HepG2 (cell line): ENCODE data around the gene USE1. TPM values are rescaled to one million over a fixed set of nuclear protein-coding genes. Genes with fewer than 3 reads are reported as not detected.

Experiments used
- ATAC-seq: fragments of 200-7000 bp; cut with Tn5 transposase; 3 replicates; pipeline ENCODE4 v1.9.1; 2020; ENCODE audit warnings: mild to moderate bottlenecking, moderate library complexity
- BruUV-seq: library from RNA; stranded (reverse); fragments of 400-500 nt; replicated peaks from 2 replicates; lab custom pipeline; 2021; lab: Mats Ljungman, UMichigan
- CTCF ChIA-PET: fragments of 300-600 bp; formaldehyde crosslinking; extraction: SDS; loops from one replicate; lab custom pipeline; 2021; ENCODE audit warnings: low total read pairs, inconsistent platforms, low intra/inter-chr PET ratio; lab: Yijun Ruan, JAX
- POLR2A ChIA-PET: fragments of 350-600 bp; sonication (Branson Sonifier 250); formaldehyde crosslinking; loops from one replicate; lab custom pipeline; 2020; ENCODE audit warnings: antibody characterized with exemption, inconsistent platforms; lab: Yijun Ruan, JAX
- DNase-seq: peaks from one replicate; pipeline ENCODE4 v3.0.0-alpha.2; 2015; ENCODE audit warnings: low spot score
- FAIRE-seq: peaks from 3 replicates; lab custom pipeline; 2011; peaks lifted over from hg19 to GRCh38; lab: Jason Lieb, UNC
- H2AFZ ChIP-seq: one replicate; pipeline ENCODE4 v1.6.1; 2011; ENCODE audit warnings: low read length, inconsistent platforms
- H3K27ac ChIP-seq: fragments of 300-600 bp; 3 replicates; pipeline ENCODE4 v1.8.0; 2011; ENCODE audit warnings: mixed run types, mild to moderate bottlenecking, mixed read lengths, low read length, inconsistent platforms; ENCODE audit not compliant: insufficient read depth; ENCODE audit errors: extremely low read length
- H3K27me3 ChIP-seq, 2 experiments: fragments of 200-600 bp in 1 of 2; 2 replicates in 1 of 2; 3 replicates in 1 of 2; pipeline versions ENCODE4 v1.6.0 to v1.8.0; 2011; ENCODE audit warnings: low read length in 2 of 2, mild to moderate bottlenecking in 2 of 2, moderate library complexity in 2 of 2, inconsistent platforms in 1 of 2; ENCODE audit not compliant: insufficient read depth in 2 of 2, control insufficient read depth in 1 of 2
- H3K36me3 ChIP-seq, 2 experiments: fragments of 200-600 bp in 1 of 2; replicated peaks in 1 of 2; 2 replicates in 1 of 2; 3 replicates in 1 of 2; pipeline versions ENCODE4 v1.5.1 to v1.8.0; 2011; ENCODE audit warnings: low read length in 2 of 2, inconsistent platforms in 1 of 2; ENCODE audit not compliant: insufficient read depth in 2 of 2, control insufficient read depth in 1 of 2
- H3K4me1 ChIP-seq: 2 replicates; pipeline ENCODE4 v1.5.1; 2012; ENCODE audit warnings: low read length, inconsistent platforms; ENCODE audit not compliant: insufficient read depth
- H3K4me2 ChIP-seq: 2 replicates; pipeline ENCODE4 v1.6.0; 2011; ENCODE audit warnings: low read depth, low read length, inconsistent platforms
- H3K4me3 ChIP-seq, 3 experiments: fragments of 200-600 bp in 1 of 3; sonication (generic), shearing (Covaris generic) in 1 of 3; replicated peaks in 1 of 3; 2 replicates each; pipeline ENCODE4 v1.5.1; 2011 to 2016; ENCODE audit warnings: low read length in 3 of 3, inconsistent platforms in 2 of 3, low read depth in 2 of 3, mild to moderate bottlenecking in 2 of 3, control low read depth in 1 of 3, mixed read lengths in 1 of 3; ENCODE audit not compliant: insufficient read depth in 1 of 3
- H3K79me2 ChIP-seq: one replicate; pipeline ENCODE4 v1.6.1; 2011; ENCODE audit warnings: low read length, inconsistent platforms; ENCODE audit not compliant: insufficient read depth
- H3K9ac ChIP-seq: 2 replicates; pipeline ENCODE4 v1.6.0; 2011; ENCODE audit warnings: mild to moderate bottlenecking, low read depth, low read length, inconsistent platforms; ENCODE audit not compliant: insufficient read depth
- H3K9me3 ChIP-seq: 2 replicates; pipeline ENCODE4 v1.5.1; 2012; ENCODE audit warnings: mild to moderate bottlenecking, low read length
- H4K20me1 ChIP-seq: 2 replicates; pipeline ENCODE4 v1.6.0; 2011; ENCODE audit warnings: inconsistent platforms, mild to moderate bottlenecking, low read length, moderate library complexity; ENCODE audit not compliant: insufficient read depth
- ELF3 ChIP-seq: IDR thresholded peaks from 2 replicates; pipeline ENCODE4 v1.6.1; 2016; ENCODE audit warnings: missing genetic modification reagents, missing compliant biosample characterization
- GABPB1 ChIP-seq: IDR thresholded peaks from 2 replicates; pipeline ENCODE4 v1.6.1; 2016; ENCODE audit warnings: mild to moderate bottlenecking, missing genetic modification reagents, moderate library complexity, missing compliant biosample characterization
- MZF1 ChIP-seq: sonication (generic); formaldehyde crosslinking; IDR thresholded peaks from 2 replicates; pipeline ENCODE4 v1.8.1; 2023; ENCODE audit warnings: mild to moderate bottlenecking, missing genetic modification reagents, borderline replicate concordance
- POLR2G ChIP-seq: fragments of 200-400 bp; formaldehyde crosslinking; IDR thresholded peaks from 2 replicates; pipeline ENCODE4 v1.6.1; 2018; ENCODE audit warnings: mild to moderate bottlenecking, low read depth, low read length, moderate library complexity
- PRPF4 ChIP-seq: fragments of 200-400 bp; formaldehyde crosslinking; IDR thresholded peaks from 2 replicates; pipeline ENCODE4 v1.6.1; 2016; ENCODE audit warnings: low read length, low read depth; ENCODE audit not compliant: poor library complexity, severe bottlenecking
- SALL1 ChIP-seq: sonication (generic); formaldehyde crosslinking; IDR thresholded peaks from 2 replicates; pipeline ENCODE4 v1.8.0; 2022; ENCODE audit warnings: mild to moderate bottlenecking, missing genetic modification reagents
- SMAD9 ChIP-seq: sonication (generic); formaldehyde crosslinking; IDR thresholded peaks from 2 replicates; pipeline ENCODE4 v1.5.1; 2020; ENCODE audit warnings: mild to moderate bottlenecking, missing genetic modification reagents
- ZNF136 ChIP-seq: sonication (generic); formaldehyde crosslinking; IDR thresholded peaks from 2 replicates; pipeline ENCODE4 v1.8.1; 2022; ENCODE audit warnings: low read depth, mild to moderate bottlenecking, moderate library complexity, missing genetic modification reagents
- ZNF142 ChIP-seq: sonication (generic); formaldehyde crosslinking; IDR thresholded peaks from 2 replicates; pipeline ENCODE4 v1.4.0; 2020; ENCODE audit warnings: missing genetic modification reagents
- ZNF335 ChIP-seq: sonication (generic); formaldehyde crosslinking; IDR thresholded peaks from 2 replicates; pipeline ENCODE4 v1.4.0; 2020; ENCODE audit warnings: missing genetic modification reagents
- ZNF496 ChIP-seq: sonication (generic); formaldehyde crosslinking; IDR thresholded peaks from 2 replicates; pipeline ENCODE4 v1.8.1; 2023; ENCODE audit warnings: mild to moderate bottlenecking, moderate library complexity, missing genetic modification reagents; ENCODE audit not compliant: insufficient replicate concordance
- ZNF766 ChIP-seq: sonication (generic); formaldehyde crosslinking; IDR thresholded peaks from 2 replicates; pipeline ENCODE4 v1.5.0; 2020; ENCODE audit warnings: missing genetic modification reagents, borderline replicate concordance
- ZSCAN12 ChIP-seq: sonication (generic); formaldehyde crosslinking; IDR thresholded peaks from 2 replicates; pipeline ENCODE4 v1.9.0; 2021; ENCODE audit warnings: mild to moderate bottlenecking, missing genetic modification reagents
- WGBS: methylation state at CpG from one replicate; pipeline ENCODE4 v1.1.6; 2017; ENCODE audit warnings: low lambda C conversion rate; 5-methylcytosine and 5-hydroxymethylcytosine counted together
- in situ Hi-C: cut with HindIII; loops from 2 replicates; pipeline ENCODE4 v1.10.0; 2017; ENCODE audit warnings: low pct_unique_long_range_greater_than_20kb; ENCODE audit not compliant: extremely low pct_ligation_motif_present
- intact Hi-C: fragments of 100-400 bp; cut with micrococcal nuclease; formaldehyde crosslinking; loops from one replicate; pipeline ENCODE4 v1.10.0; 2022; ENCODE audit not compliant: unreplicated experiment
- polyA plus RNA-seq, 8 experiments: library from polyadenylated mRNA; depleted of rRNA in 3 of 8; stranded (reverse) in 7 of 8; unstranded in 1 of 8; fragments of >200 nt; fragmentation: Illumina TruSeq in 4 of 8; extraction: Trizol in 4 of 8; gene quantifications; 2 replicates each; pipeline versions ENCODE4 v1.2.1 to v1.2.3, GENCODE V29; 2011 to 2016; ENCODE audit warnings: low read depth in 4 of 8, missing spikeins in 1 of 8, mixed read lengths in 1 of 8; ENCODE audit not compliant: insufficient read depth in 1 of 8
- total RNA-seq, 5 experiments: library from RNA; depleted of rRNA; stranded (reverse); fragments of >200 nt; fragmentation: Illumina TruSeq; extraction: Trizol; gene quantifications; 2 replicates each; pipeline ENCODE4 v1.2.3, GENCODE V29; 2016; ENCODE audit warnings: low read depth in 1 of 5
- TF ChIP-seq, protein P1 (sequence below): fragments of 450-650 bp; IDR thresholded peaks from 2 replicates; pipeline ENCODE4 v1.6.1; 2017; ENCODE audit warnings: mild to moderate bottlenecking
- TF ChIP-seq, protein P2 (sequence below): sonication (generic); formaldehyde crosslinking; IDR thresholded peaks from 2 replicates; pipeline ENCODE4 v1.4.0; 2020; ENCODE audit warnings: missing genetic modification reagents, mild to moderate bottlenecking, borderline replicate concordance

The USE1 gene
- total and polyA plus RNA-seq, 2 of the 13 experiments (the other 11 are each of a cell fraction or from before 2014, with no cell fraction given): 9.9 to 17.6 TPM

- ChIA-PET CTCF (no interaction called here), POLR2A (interaction anchor here (1.3 to 5.0 kb wide), 8 partner anchors 8 to 55 kb away, joined by 4 to 52 read pairs (median 12); partner anchors contain the start of genes BABAM1, MRPL34, OCEL1 and USE1)
- H3K4me3 ChIP-seq: no peak overlapping the region
- peaks cover 49% of the 10 kb centered on the region for H3K4me1 ChIP-seq
- no peaks in the 10 kb centered on the region for H4K20me1 ChIP-seq
- WGBS: 90% methylated on average over 5 of the region's 15 CpGs
- no peaks in the 10 kb centered on the region for H3K36me3 ChIP-seq
- ATAC-seq: no peak
- no peak overlapping the region for H3K9ac ChIP-seq
- no peak for DNase-seq
- BruUV-seq: no TSS peak
- FAIRE-seq: no peak
- H3K9me3 ChIP-seq: no peaks in the 10 kb centered on the region
- no peak overlapping the region for H3K4me2 ChIP-seq
- H3K27me3 ChIP-seq: no peaks in the 10 kb centered on the region
- in situ Hi-C loops (no loop called here), intact Hi-C loops (no loop called here)
- no peak overlapping the region for H2AFZ ChIP-seq
- H3K27ac ChIP-seq: no peak overlapping the region
- H3K79me2 ChIP-seq: peaks cover 1% of the 10 kb centered on the region
- TF ChIP-seq POLR2G: no peak
- no peak for TF ChIP-seq ZNF496 (CRISPR knock-in tag)
- TF ChIP-seq ZNF136: no peak
- no peak for TF ChIP-seq ZNF142 (CRISPR knock-in tag)
- no peak for TF ChIP-seq GABPB1
- no peak for TF ChIP-seq ZSCAN12 (CRISPR knock-in tag)
- TF ChIP-seq, protein P1, sequence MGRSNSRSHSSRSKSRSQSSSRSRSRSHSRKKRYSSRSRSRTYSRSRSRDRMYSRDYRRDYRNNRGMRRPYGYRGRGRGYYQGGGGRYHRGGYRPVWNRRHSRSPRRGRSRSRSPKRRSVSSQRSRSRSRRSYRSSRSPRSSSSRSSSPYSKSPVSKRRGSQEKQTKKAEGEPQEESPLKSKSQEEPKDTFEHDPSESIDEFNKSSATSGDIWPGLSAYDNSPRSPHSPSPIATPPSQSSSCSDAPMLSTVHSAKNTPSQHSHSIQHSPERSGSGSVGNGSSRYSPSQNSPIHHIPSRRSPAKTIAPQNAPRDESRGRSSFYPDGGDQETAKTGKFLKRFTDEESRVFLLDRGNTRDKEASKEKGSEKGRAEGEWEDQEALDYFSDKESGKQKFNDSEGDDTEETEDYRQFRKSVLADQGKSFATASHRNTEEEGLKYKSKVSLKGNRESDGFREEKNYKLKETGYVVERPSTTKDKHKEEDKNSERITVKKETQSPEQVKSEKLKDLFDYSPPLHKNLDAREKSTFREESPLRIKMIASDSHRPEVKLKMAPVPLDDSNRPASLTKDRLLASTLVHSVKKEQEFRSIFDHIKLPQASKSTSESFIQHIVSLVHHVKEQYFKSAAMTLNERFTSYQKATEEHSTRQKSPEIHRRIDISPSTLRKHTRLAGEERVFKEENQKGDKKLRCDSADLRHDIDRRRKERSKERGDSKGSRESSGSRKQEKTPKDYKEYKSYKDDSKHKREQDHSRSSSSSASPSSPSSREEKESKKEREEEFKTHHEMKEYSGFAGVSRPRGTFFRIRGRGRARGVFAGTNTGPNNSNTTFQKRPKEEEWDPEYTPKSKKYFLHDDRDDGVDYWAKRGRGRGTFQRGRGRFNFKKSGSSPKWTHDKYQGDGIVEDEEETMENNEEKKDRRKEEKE: no peak
- TF ChIP-seq MZF1 (CRISPR knock-in tag): no peak
- no peak for TF ChIP-seq PRPF4
- TF ChIP-seq ZNF766: no peak
- TF ChIP-seq SALL1 (CRISPR knock-in tag): no peak
- no peak for TF ChIP-seq ELF3 (CRISPR knock-in tag)
- TF ChIP-seq, protein P2, sequence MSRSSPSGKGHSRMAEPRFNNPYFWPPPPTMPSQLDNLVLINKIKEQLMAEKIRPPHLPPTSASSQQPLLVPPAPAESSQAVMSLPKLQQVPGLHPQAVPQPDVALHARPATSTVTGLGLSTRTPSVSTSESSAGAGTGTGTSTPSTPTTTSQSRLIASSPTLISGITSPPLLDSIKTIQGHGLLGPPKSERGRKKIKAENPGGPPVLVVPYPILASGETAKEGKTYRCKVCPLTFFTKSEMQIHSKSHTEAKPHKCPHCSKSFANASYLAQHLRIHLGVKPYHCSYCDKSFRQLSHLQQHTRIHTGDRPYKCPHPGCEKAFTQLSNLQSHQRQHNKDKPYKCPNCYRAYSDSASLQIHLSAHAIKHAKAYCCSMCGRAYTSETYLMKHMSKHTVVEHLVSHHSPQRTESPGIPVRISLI (CRISPR knock-in tag): no peak
- TF ChIP-seq SMAD9: no peak
- TF ChIP-seq ZNF335 (CRISPR knock-in tag): no peak
These were observed 34.9 kb downstream of the USE1 start for GRCh38 chr19:17249887-17250548.
